ENCODE data around the gene MACROD2. TPM values are rescaled to one million over a fixed set of nuclear protein-coding genes. Genes with fewer than 3 reads are reported as not detected.
A peak's percentile ranks its signal among the peaks of the same experiment; 100 is the strongest.

MACROD2 gene
- total RNA-seq, 1 experiment from 2014 or later: 1.5 TPM

GRCh38 chr20:15575255-15575654, 1579.9 kb downstream of the MACROD2 start:
- no peak overlapping the region for H3K4me3 ChIP-seq (ENCODE audit: insufficient read depth, low read depth, low read length)
- no peaks in the 10 kb centered on the region for H3K36me3 ChIP-seq (replicated peaks; ENCODE audit: control insufficient read depth, insufficient read depth, low read length)
- H3K27me3 ChIP-seq (ENCODE audit: control insufficient read depth, insufficient read depth, low read length): no peaks in the 10 kb centered on the region
- no peak for DNase-seq

GRCh38 chr20:15576411-15576810, 1581.1 kb downstream of the MACROD2 start:
- H3K4me3 ChIP-seq (ENCODE audit: insufficient read depth, low read depth, low read length): no peak overlapping the region
- no peak for DNase-seq
- no peaks in the 10 kb centered on the region for H3K36me3 ChIP-seq (replicated peaks; ENCODE audit: control insufficient read depth, insufficient read depth, low read length)
- H3K27me3 ChIP-seq (ENCODE audit: control insufficient read depth, insufficient read depth, low read length): no peaks in the 10 kb centered on the region

GRCh38 chr20:15578113-15578512, 1582.8 kb downstream of the MACROD2 start:
- no peaks in the 10 kb centered on the region for H3K27me3 ChIP-seq (ENCODE audit: control insufficient read depth, insufficient read depth, low read length)
- no peak for DNase-seq

GRCh38 chr20:15579688-15580087, 1584.4 kb downstream of the MACROD2 start:
- H3K27me3 ChIP-seq (ENCODE audit: control insufficient read depth, insufficient read depth, low read length): no peaks in the 10 kb centered on the region
- no peak for DNase-seq
- no peaks in the 10 kb centered on the region for H3K36me3 ChIP-seq (replicated peaks; ENCODE audit: control insufficient read depth, insufficient read depth, low read length)
- no peak overlapping the region for H3K4me3 ChIP-seq (ENCODE audit: insufficient read depth, low read depth, low read length)

More at GRCh38 chr20:15578113-15578512, 1582.8 kb downstream of the MACROD2 start:
- Histone ChIP-seq H3K36me3 (replicated peaks; ENCODE audit: control insufficient read depth, insufficient read depth, low read length) (no peaks in the 10 kb centered on the region), H3K4me3 (ENCODE audit: insufficient read depth, low read depth, low read length) (no peak overlapping the region)

- Histone ChIP-seq H3K4me3 (ENCODE audit: insufficient read depth, low read depth, low read length) (no peak overlapping the region), H3K27me3 (ENCODE audit: control insufficient read depth, insufficient read depth, low read length) (no peaks in the 10 kb centered on the region), H3K36me3 (replicated peaks; ENCODE audit: control insufficient read depth, insufficient read depth, low read length) (no peaks in the 10 kb centered on the region)
- DNase-seq: no peak
These were observed 1586.9 kb downstream of the MACROD2 start for GRCh38 chr20:15582146-15582760.

GRCh38 chr20:15584507-15584906, 1589.2 kb downstream of the MACROD2 start:
- no peaks in the 10 kb centered on the region for H3K27me3 ChIP-seq (ENCODE audit: control insufficient read depth, insufficient read depth, low read length)
- peak; percentile 13 for DNase-seq
- no peak overlapping the region for H3K4me3 ChIP-seq (ENCODE audit: insufficient read depth, low read depth, low read length)
- H3K36me3 ChIP-seq (replicated peaks; ENCODE audit: control insufficient read depth, insufficient read depth, low read length): no peaks in the 10 kb centered on the region

GRCh38 chr20:15593081-15593480, 1597.8 kb downstream of the MACROD2 start:
- H3K27me3 ChIP-seq (ENCODE audit: control insufficient read depth, insufficient read depth, low read length): no peaks in the 10 kb centered on the region
- DNase-seq: no peak
- no peaks in the 10 kb centered on the region for H3K36me3 ChIP-seq (replicated peaks; ENCODE audit: control insufficient read depth, insufficient read depth, low read length)
- H3K4me3 ChIP-seq (ENCODE audit: insufficient read depth, low read depth, low read length): no peak overlapping the region

GRCh38 chr20:15594158-15594695, 1598.9 kb downstream of the MACROD2 start:
- H3K27me3 ChIP-seq (ENCODE audit: control insufficient read depth, insufficient read depth, low read length): no peaks in the 10 kb centered on the region
- no peaks in the 10 kb centered on the region for H3K36me3 ChIP-seq (replicated peaks; ENCODE audit: control insufficient read depth, insufficient read depth, low read length)
- H3K4me3 ChIP-seq (ENCODE audit: insufficient read depth, low read depth, low read length): no peak overlapping the region
- DNase-seq: no peak

- Histone ChIP-seq H3K4me3 (ENCODE audit: insufficient read depth, low read depth, low read length) (no peak overlapping the region), H3K27me3 (ENCODE audit: control insufficient read depth, insufficient read depth, low read length) (no peaks in the 10 kb centered on the region), H3K36me3 (replicated peaks; ENCODE audit: control insufficient read depth, insufficient read depth, low read length) (no peaks in the 10 kb centered on the region)
- DNase-seq: no peak
These were observed 1601.0 kb downstream of the MACROD2 start for GRCh38 chr20:15596220-15596890.

- DNase-seq: no peak
These were observed 1602.0 kb downstream of the MACROD2 start for GRCh38 chr20:15597306-15597705.

GRCh38 chr20:15599961-15600360, 1604.6 kb downstream of the MACROD2 start:
- no peaks in the 10 kb centered on the region for H3K36me3 ChIP-seq (replicated peaks; ENCODE audit: control insufficient read depth, insufficient read depth, low read length)
- DNase-seq: no peak
- no peaks in the 10 kb centered on the region for H3K27me3 ChIP-seq (ENCODE audit: control insufficient read depth, insufficient read depth, low read length)
- H3K4me3 ChIP-seq (ENCODE audit: insufficient read depth, low read depth, low read length): no peak overlapping the region

More at GRCh38 chr20:15597306-15597705, 1602.0 kb downstream of the MACROD2 start:
- no peaks in the 10 kb centered on the region for H3K36me3 ChIP-seq (replicated peaks; ENCODE audit: control insufficient read depth, insufficient read depth, low read length)
- no peaks in the 10 kb centered on the region for H3K27me3 ChIP-seq (ENCODE audit: control insufficient read depth, insufficient read depth, low read length)
- H3K4me3 ChIP-seq (ENCODE audit: insufficient read depth, low read depth, low read length): no peak overlapping the region

GRCh38 chr20:15600565-15600964, 1605.2 kb downstream of the MACROD2 start:
- no peak overlapping the region for H3K4me3 ChIP-seq (ENCODE audit: insufficient read depth, low read depth, low read length)
- no peak for DNase-seq

GRCh38 chr20:15603506-15603905, 1608.2 kb downstream of the MACROD2 start:
- H3K27me3 ChIP-seq (ENCODE audit: control insufficient read depth, insufficient read depth, low read length): no peaks in the 10 kb centered on the region
- no peaks in the 10 kb centered on the region for H3K36me3 ChIP-seq (replicated peaks; ENCODE audit: control insufficient read depth, insufficient read depth, low read length)
- no peak for DNase-seq
- H3K4me3 ChIP-seq (ENCODE audit: insufficient read depth, low read depth, low read length): no peak overlapping the region

More at GRCh38 chr20:15600565-15600964, 1605.2 kb downstream of the MACROD2 start:
- no peaks in the 10 kb centered on the region for H3K27me3 ChIP-seq (ENCODE audit: control insufficient read depth, insufficient read depth, low read length)
- no peaks in the 10 kb centered on the region for H3K36me3 ChIP-seq (replicated peaks; ENCODE audit: control insufficient read depth, insufficient read depth, low read length)

- H3K27me3 ChIP-seq (ENCODE audit: control insufficient read depth, insufficient read depth, low read length): no peaks in the 10 kb centered on the region
- H3K36me3 ChIP-seq (replicated peaks; ENCODE audit: control insufficient read depth, insufficient read depth, low read length): no peaks in the 10 kb centered on the region
- no peak for DNase-seq
- no peak overlapping the region for H3K4me3 ChIP-seq (ENCODE audit: insufficient read depth, low read depth, low read length)
These were observed 1608.9 kb downstream of the MACROD2 start for GRCh38 chr20:15603978-15604805.

All from H7 (cell line).